B cell (primary cell): ENCODE data around the gene BTD.
"Not testable (repeated sequence)": the region's sequence is repeated elsewhere in the genome, so short reads cannot be mapped to it uniquely, and the experiment has no call there.

Source experiments
- EZH2 ChIP-seq: IDR thresholded peaks from 2 replicates; pipeline ENCODE4 v1.6.1; 2012; ENCODE audit warnings: borderline replicate concordance, low read depth, mild to moderate bottlenecking, moderate library complexity, low read length; ENCODE audit not compliant: insufficient read depth, poor library complexity, severe bottlenecking
- TF ChIP-seq, protein P1 (sequence below): fragments of 200-600 bp; IDR thresholded peaks from one replicate; pipeline ENCODE4 v1.8.0; 2022; ENCODE audit warnings: antibody characterized with exemption, mild to moderate bottlenecking

DNA sequence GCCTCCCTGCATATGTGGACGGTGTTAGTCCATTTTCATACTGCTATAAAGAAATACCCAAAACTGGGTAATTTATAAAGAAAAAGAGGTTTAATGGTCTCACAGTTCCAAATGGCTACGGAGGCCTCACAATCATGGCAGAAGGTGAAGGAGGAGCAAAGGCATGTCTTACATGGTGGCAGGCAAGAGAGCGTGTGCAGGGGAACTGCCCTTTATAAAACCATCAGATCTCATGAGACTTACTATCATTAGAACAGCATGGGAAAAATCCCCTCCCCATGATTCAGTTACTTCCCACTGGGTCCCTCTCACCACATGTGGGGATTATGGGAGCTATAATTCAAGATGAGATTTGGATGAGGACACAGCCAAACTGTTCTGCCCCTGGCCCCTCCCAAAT is 1.3 kb downstream of the BTD start:
- TF ChIP-seq, protein P1, sequence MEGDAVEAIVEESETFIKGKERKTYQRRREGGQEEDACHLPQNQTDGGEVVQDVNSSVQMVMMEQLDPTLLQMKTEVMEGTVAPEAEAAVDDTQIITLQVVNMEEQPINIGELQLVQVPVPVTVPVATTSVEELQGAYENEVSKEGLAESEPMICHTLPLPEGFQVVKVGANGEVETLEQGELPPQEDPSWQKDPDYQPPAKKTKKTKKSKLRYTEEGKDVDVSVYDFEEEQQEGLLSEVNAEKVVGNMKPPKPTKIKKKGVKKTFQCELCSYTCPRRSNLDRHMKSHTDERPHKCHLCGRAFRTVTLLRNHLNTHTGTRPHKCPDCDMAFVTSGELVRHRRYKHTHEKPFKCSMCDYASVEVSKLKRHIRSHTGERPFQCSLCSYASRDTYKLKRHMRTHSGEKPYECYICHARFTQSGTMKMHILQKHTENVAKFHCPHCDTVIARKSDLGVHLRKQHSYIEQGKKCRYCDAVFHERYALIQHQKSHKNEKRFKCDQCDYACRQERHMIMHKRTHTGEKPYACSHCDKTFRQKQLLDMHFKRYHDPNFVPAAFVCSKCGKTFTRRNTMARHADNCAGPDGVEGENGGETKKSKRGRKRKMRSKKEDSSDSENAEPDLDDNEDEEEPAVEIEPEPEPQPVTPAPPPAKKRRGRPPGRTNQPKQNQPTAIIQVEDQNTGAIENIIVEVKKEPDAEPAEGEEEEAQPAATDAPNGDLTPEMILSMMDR: not testable (repeated sequence)
- TF ChIP-seq EZH2: not testable (repeated sequence)
